NCI-H2196 (cell line): ENCODE measurements around the gene FNDC10.
"Not testable (repeated sequence)": the region's sequence is repeated elsewhere in the genome, so short reads cannot be mapped to it uniquely, and the experiment has no call there.

Source experiments
- DNase-seq: peaks from one replicate; lab custom pipeline; 2025; ENCODE audit not compliant: unreplicated experiment; lab: John Stamatoyannopoulos, UW

Gene FNDC10

DNA sequence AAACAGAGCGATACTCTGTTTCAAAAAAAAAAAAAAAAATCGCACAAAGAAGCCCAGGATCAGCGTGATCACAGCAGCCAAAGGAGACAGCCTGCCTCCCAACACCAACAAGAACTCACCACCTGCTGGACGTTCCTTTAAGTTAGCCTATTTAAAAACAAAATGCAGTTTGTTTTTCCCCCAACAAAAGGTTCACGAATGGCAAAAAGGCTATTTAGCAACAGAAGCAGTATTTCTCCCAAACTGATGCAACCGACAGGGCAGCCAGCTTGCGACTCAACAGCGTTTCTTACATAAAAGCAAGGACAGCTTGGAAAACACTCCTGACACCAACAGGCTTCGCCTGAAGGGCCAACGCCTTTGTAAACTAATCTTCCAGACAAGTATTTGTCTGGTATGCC, 32.0 kb downstream of the FNDC10 start:
- DNase-seq = no peak

DNA sequence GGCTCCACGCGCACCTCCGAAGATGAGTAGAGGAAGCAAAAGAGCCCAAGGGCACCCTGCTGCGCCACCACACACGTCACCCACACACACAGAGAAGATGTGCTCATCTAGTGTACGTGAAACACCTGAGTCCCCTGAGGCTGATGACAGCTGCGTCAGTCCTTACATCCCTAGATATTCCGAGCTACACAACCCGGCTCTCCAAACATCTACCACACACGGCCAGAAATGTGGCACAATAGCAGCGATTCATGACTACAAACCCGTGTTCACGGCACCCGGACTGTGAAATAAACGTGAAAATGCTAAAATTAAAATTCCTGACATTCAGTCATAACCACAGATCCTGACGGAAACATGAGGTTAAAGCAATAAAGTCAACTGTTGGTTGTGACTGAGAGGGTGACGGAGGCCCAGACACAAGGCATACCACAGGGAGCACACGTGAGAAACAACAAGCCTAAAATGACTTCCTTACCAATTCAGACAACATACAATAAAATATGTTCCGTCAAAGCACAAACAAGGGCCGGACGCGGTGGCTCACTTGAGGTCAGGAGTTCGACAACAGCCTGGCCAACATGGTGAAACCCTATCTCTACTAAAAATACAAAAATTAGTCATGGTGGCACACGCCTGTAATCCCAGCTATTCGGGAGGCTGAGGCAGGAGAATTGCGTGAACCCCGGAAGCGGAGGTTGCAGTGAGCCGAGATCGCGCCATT, 32.6 kb downstream of the FNDC10 start:
- DNase-seq = no peak

DNA sequence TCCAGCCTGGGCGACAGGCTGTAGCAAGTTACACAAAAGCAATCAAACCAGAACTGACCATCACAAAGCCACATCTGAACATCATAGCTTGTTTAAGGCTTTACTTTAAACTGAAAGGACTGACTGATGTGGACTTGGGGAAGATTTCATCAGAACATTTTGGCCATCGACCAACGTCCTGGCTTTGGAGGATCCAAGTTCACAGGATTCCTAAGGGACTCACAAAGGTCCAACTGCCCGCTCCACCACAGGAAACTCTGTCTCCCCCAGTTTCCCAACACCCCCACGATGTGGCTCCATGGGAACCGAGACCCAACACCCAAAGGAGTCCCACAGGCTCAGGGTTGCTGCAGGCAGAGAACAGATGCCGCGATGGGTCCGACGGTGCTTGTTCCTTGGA, 34.6 kb downstream of the FNDC10 start:
- DNase-seq = no peak

DNA sequence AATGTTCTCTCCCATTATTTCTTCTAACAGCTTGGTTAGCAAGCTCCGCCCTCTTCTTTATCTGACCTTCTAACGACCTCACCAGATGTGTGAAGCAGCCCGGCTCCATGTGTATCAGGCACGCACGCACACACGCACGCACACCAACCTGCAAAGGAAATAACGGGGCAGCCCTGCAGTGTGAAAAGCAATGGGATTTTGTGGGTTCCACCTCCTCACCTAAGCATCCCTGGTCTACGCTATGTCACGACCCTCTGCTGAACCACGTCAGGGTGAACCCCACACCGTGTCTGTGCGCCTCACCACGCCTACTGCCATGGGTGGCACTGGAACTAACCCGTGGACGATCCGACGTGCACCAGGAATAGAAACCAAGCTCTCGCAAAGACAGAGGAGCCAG, 35.7 kb downstream of the FNDC10 start:
- DNase-seq = no peak

DNA sequence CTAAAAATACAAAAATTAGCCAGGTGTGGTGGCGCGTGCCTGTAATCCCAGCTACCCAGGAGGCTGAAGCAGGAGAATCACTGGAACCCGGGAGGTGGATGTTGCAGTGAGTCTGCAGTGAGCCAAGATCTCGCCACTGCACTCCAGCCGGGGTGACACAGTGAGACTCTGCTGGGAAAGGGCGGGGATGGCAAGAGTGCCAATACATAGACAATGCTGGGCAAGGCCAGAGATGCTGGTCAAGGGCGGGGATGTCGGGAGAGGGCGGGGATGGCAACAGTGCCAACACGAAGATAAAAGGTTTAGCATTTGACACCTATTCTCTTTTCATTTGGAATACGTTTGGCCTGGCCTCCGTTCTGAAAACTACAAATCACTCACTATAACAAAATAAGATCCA, 36.2 kb downstream of the FNDC10 start:
- no peak for DNase-seq

DNA sequence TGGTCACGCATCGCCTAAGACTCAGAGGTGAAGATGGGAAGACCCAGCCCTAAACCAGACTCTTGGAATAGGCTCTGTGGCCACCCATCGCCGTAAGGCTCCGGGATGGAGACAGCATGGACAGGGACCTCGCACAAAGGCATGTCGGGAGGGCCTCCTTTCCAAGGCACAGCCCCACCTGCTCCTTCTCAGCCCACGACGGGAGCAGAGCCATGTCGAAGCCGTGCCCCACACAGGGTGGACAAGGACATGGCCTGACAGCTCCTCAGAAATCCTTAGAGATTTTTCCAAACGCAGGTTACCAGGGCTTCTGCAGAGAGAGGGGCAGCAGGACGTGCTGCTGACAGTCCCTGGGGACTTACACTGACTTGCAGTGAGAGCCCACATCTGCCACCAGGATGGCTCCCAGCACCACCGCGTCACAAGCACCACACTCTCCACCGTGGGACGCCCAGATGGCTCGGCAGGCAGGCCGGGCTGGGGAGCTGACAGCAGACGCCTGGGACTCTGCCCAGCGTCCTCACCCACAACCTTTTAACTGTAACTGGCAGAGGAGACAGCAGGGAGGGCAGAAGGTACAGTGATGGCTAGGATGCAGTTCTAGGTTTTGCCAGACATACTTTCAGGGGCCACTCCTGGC, 37.3 kb downstream of the FNDC10 start:
- no peak for DNase-seq

DNA sequence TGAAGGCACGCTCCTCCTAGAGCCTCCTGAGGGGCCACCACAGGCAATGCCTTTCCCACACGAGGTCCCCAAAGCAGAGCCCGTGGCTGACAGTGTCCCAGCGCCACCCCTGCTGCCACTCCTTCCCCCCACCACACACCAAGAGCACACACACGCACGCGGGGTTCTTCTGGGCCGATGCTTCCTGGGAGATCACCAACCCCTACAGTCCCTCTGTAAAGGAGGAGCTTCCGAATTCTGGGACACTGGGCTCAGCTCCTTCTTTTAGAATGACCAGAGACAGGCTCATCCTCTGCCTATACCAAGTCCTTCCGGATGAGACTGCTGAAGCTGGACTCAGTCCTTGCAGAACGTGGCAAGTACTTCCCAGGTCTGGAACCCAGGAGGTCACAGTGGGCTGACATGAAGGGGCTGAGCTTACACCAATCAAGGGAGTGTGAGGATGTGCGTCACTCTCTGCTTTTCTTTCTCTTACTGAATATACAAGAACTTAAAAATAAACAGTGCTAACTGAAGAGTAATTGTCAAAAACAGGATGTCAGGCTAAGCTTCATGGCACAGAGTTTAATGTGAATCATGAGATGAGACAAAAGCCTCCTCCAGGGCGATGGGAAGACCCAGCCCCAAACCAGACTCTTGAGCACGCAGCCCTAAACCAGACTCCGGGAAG, 38.0 kb downstream of the FNDC10 start:
- no peak for DNase-seq

DNA sequence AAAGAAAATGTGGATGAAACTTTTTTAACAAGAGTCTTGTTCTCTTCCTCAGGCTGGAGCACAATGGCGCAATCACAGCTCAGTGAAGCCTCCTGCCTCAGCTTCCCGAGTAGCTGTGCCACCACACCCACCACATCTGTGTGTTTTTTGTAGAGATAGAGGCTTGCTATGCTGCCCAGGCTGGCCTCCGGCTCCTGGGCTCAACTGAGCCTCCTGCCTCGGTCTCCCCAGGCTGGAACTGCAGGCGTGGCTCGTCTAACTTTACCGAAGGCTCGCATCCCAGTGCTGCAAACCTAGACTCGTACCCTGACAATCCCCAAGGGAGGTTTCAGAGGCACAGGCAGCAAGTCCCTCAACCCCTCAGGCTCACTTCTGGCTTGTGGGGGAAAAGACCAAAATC, 39.8 kb downstream of the FNDC10 start:
- DNase-seq = no peak

DNA sequence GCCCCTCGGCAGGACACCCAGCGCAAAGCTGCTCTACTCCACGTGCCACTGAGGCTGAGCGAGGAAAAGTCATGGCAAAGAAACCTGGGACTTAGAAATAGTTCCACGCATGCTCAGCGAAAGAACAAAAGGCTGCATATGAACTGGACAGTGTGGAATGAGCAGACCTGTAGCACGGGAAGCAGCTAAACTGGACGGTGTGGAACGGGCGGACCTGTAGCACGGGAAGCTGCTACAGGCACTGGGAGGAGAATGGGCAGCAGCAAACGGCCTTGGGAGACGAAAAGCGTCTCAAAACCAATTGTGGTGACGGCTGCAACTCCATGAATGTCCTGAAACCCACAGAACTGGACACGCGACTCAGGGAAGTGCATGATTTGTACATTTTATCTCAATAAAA, 40.9 kb downstream of the FNDC10 start:
- no peak for DNase-seq

DNA sequence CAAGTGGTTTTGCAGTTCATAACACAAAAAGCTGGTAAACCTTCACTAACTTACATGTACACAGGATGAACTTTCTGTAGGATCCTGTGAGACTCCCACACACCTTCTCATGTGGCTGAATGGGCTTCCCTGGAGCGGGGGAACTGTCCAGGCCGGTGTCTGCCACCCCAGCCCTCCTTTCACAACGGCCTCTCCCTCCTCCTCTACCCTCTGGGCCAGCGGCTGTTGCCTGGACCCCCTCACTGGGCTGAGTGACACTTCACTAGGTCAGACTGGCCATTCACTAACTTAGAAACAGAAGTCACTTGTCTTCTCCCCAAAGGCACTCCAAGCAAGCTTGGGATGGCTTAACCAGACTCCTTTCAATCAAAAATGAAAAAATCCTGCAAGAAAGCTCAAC, 41.3 kb downstream of the FNDC10 start:
- no peak for DNase-seq

DNA sequence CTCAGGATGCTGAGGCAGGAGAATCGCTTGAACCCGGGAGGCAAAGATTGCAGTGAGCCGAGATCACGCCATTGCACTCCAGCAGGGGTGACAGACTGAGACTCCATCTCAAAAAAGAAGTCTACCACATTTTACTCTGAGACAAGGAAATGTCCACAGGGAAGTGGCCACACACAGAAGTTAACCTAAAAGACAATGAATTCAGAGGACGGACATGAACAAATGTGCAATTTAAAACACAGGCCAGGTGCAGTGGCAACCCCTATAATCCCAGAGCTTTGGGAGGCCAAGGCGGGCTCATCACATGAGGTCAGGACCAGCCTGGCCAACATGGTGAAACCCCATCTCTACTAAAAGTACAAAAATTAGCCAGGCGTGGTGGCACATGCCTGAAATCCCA, 42.2 kb downstream of the FNDC10 start:
- DNase-seq = not testable (repeated sequence)

DNA sequence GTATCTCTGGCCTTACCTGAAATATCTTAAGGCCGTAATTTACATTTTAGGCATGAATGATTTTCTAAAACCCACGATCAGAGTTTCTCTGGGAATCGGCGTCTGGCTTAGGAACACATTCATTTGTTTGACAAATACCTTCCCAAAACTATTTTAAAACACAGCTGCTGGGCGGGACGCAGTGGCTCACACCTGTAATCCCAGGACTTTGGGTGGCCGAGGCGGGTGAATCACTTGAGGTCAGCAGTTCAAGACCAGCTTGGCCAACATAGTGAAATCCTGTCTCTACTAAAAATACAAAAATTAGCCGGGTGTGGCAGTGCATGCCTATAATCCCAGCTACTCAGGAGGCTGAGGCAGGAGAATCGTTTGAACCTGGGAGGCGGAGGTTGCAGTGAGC, 43.0 kb downstream of the FNDC10 start:
- DNase-seq = not testable (repeated sequence)

DNA sequence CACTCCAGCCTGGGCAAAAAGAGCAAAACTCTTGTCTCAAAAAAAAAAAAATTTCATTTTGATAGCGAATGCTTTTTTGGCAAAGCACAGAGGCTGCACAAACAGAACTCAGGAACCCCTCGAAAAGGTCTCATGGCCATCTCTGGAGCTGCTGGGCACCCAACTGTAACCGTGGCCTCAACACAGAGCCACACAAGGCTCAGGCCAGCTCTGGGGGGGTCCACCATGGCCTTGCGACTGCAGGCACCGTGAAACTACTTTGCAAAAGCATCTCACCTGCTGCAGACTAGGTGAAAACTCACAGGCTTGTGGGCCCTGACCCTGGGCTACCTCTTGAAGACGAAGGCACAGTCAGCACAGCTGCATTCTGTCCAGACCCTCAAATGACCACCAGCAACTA, 43.4 kb downstream of the FNDC10 start:
- no peak for DNase-seq

DNA sequence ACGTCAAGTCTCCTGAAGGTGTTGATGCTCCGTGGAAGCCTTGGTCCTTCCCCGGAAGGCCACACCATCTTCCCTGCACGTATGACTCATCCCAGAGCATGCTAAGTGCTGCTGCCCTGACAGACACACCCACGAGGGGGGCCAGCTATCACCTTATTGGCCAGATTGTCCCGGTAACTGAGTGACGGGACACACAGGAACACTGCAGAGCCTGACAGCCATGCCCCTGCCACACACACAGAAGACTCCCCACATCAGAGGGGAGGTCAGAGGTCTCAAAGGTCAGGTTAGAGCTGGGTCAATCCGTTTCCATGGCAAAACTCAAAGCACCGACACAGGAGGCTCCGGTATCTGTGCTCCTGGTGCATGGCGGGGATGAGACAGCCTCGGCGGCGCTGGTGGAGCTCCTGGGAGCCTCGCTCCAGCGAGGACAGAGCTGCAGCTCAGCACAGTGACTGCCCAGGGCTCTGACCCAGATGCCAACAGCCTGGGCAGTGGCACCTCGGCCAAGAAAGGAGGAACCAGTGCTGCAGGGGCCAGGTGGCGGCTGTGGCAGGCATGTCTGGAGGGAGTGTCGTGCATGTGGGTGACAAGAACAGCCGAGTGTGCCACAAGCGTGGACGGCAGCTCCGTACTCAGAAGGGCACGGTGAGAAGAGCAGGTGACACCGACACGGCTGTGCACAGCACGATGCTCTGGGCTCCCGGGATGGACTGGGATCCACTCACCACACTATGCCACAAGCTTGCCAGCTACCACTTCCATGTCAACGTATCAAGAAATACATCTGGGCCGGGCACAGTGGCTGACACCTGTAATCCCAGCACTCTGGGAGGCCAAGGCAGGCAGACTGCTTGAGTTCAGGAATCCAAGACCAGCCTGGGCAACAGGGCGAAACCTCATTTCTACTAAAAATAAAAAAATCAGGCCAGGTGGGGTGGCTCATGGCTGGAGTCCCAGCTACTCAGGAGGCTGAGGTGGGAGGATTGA, 44.7 kb downstream of the FNDC10 start:
- DNase-seq = no peak

DNA sequence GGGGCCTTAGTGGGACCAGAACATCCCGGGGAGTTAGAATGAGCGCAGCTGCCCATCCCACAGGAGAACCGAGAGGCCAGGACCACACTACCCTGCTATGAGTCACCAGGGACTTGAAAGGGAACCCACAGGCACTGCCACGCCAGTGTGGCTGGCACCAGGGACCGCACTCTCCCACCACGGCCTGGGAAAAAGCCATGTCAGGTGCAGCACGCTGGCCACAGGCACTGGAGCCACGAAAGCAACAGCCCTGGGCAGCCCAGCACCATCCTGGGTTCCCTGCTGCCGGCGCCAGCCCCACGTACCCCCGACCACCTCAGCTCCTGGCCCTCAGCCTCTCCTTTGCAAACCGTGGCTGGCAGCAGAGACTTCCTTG, 45.4 kb downstream of the FNDC10 start:
- no peak for DNase-seq

DNA sequence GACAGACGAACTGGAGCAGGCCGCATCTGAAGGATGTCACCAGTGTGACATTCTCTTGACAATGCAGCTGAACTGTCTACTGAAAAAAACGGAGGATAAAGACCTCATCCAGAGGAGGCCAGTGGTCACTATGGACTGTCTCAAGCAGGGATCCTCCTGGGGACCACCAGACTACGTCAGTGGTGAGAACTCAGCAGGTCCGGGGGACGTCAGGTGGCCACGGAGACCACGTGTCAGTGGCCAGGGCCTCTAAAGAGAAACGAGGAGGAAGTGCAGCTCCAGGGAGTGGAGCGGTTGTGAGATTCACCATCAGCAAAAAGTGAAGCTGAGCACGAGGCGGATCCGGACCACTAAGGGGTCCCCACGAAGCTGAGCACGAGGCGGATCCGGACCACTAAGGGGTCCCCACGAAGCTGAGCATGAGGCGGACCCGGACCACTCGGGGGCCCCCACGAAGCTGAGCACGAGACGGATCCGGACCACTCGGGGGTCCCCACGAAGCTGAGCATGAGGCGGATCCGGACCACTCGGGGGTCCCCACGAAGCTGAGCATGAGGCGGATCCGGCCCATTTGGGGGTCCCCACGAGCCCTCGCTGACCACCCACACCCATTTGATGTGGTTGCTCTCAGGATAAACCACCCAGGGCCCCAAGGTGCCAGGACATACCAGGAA, 46.0 kb downstream of the FNDC10 start:
- no peak for DNase-seq

DNA sequence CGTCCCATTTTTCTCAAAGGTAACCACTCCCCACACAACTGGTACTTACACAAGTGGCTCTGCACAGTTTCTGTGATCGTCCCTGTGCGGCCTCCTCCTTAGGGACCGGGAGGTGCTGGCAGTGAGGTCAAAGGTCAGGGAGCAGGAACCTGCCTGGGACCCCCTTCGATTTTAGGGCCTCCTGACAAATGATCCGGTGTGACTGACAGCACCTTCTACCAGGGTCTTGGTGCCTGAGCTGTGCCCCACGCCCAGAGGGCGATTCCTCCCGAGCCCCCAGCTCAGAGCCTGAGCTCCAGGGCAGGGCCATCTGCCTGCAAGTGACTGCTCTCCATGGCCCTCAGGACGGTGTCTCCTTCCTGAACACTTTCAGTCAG, 47.7 kb downstream of the FNDC10 start:
- no peak for DNase-seq

DNA sequence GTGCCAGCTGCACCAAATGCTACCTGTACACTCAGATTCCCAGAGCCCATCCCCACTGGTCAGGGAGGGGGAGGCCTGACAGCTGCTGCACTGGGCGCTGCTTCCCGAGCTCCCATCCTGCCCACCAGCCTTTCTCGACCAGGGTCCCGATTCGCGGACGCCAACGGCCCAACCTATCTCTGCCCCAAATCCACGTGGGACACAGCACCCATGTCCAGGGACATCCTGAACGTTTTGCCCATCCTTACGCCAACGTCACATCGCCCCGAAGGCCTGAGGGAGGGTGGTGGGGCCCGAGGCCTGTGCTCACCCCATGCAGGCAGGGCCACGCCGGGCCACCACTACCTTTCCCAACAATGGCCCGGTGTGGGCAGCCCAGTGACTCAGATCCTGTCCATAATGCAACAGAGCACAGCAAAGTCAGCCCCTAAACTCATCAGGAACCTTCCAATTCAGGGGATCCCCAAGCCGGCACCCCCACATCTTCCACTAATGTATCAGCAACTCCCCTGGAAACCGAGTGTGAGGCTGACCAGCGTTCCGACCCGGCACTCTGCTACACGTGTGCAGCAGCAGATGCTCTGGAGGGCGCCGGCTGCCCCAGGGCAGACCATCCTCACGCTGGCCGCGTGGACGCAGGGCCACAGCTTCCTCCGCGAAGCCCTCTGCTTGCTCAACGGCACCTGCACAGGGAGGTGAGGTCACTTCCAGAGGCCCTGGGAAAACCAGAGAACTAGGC, 48.2 kb downstream of the FNDC10 start:
- no peak for DNase-seq

DNA sequence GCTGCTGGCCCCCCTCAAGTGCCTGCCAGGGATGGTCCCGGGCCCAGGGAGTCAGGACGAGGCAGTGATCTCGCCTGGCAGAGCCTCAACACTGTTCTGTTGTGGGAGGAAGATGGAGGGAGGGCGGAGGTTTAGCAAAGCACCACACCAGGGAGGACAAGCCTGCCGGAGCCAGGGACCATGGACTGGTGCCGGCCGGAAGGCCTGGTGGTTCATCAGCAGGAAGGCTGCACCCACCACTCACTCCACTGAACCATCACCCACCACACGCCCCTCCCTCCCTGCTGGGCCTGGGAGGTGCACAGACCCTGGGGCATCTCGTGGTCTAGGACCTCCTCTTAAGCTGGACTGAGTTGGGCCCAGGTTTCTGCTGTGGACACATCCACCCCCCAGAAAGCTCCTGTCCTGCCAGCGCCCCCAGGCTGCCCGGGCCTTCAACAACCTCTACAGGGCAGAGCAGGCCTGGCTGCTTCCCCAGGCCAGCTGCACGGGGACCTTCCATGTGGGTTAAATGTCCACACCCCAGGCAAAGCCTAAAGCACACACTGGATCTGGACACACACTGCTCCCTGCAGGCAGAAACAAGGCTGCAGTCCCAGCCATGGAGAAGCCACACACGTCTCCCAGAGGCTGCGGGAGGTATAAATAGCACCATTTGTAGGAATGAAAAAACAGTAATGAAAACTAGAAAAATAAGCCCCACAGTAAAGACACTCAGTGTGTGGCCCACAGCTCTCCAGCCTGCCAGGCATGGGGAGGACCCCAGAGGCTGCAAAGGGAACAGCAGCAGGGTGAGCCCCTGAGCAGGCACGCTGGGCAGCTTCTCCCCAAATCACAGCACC, 49.1 kb downstream of the FNDC10 start:
- DNase-seq = no peak
